NCI-H128 (cell line): ENCODE results near the gene ZNRF2.
A peak's percentile ranks its signal among the peaks of the same experiment; 100 is the strongest.
"Not testable (repeated sequence)": the region's sequence is repeated elsewhere in the genome, so short reads cannot be mapped to it uniquely, and the experiment has no call there.

Source experiments
- DNase-seq: peaks from one replicate; lab custom pipeline; 2025; ENCODE audit not compliant: unreplicated experiment; lab: John Stamatoyannopoulos, UW

Gene ZNRF2

DNA sequence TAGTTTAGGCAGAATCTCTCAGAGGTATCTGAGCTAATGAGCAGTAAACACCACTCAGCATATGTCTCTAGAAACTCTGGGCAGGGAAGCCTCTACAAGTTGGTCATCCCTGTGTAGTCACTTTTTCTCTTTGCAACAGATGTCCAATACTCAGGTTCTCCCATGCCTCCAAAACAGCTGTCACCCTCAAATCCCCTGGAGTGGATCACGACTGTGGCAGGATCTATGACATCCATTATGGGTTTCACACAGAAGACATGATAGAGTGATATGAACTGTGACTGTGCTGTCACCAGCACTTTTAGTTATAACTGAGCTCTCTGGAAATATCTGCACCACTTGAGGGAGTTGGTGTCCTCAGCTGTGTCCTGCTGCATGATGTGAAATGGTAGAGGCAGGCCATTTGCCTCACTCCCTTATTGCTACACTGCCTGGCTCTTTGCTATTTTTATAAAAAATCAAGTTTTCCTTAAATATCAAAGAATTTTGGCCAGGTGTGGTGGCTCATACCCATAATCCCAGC lies 24.1 kb upstream of the ZNRF2 start:
- DNase-seq = no peak

DNA sequence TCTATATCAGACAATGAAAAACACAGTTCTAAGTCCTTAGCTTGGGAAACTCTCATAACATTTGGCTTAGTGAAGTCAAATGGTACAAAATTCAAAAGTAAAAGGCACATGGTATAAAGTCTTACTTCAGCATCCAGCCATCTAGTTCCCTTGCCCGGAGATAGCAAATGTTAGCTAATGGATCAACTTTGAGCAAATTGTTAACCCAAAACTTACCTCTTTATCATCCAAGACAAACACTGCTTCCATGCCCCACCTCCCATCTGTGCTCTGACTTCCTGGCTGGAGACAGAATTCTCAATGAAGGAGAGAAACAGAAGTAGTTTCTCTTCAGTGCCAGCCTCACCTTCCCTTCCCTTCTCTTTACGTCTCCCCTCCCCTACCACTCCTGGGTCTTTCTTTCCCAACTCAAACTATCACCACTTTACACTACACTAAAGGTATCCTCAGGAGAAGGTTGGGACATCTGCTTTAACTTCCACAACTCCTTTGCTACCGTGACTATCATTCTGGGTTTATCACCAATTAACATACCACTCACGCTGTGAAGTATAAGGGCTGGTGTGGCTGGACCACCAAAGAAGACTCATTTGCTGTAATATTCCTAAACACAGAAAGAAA lies 21.2 kb upstream of the ZNRF2 start:
- DNase-seq = no peak

DNA sequence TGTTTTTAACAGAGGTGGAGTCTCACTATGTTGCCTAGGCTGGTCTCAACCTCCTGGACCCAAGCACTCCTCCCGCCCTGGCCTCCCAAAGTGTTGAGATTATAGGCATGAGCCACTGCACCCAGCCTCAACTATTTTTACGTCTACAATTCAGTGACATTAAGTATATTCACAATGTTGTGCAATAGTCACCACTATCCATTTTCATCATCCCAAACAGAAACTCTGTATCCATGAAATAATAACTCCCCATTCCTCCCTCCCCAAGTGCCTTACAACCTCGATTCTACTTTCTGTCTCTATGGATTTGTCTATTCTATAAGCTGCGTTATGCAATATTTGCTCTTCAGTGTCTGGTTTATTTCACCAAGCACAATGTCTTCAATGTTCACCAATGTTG lies 20.3 kb upstream of the ZNRF2 start:
- no peak for DNase-seq

DNA sequence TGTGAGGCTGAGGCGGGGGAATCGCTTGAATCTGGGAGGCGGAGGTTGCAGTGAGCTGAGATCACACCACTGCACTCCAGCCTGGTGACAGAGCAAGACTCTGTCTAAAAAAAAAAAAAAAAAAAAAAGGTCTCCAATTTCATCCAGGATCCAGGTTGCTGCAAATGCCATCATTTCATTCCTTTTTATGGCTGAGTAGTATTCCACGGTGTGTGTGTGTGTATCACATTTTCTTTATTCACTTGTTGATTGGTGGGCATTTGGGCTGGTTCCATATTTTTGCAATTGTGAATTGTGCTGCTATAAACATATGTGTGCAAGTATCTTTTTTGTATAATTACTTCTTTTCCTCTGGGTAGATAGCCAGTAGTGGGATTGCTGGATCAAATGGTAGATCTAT lies 19.2 kb upstream of the ZNRF2 start:
- DNase-seq = not testable (repeated sequence)

DNA sequence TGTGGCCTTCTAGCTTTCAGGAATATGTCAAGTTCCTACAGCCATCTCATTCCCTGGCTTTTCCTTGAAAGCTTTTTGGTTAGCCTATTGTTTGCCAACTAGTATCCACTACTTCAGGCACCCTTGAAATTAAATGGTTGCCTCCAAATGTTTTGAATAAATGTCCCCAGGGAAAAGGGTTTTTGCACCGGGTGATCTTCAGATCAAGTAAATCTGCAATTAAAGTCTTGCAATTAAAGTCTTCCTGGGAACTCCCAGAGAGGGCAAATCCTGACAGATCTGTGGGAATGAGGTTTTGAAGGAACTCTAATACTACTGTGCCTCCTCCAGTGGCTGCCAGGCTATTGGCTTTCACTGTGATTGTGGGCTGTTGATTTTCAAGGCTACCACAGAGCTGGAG lies 17.7 kb upstream of the ZNRF2 start:
- no peak for DNase-seq

DNA sequence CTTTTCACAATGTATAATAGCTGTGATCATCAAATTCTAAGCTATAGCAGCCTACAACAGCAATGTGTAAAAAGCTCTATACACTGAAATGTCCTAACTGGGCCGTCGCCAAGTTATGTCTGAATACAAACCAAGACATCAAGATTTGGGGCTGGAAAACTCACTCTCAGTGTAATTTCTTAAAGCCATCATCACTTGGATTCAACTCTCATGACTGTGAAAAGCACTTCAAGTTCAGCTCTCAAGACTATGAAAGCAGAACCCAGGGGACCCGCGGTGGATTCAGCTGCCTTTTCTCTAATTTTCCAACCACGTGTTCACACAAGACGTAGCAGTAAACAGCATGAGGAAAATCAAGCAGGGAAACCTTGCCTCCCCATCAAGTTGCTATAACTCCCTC lies 15.8 kb upstream of the ZNRF2 start:
- DNase-seq = no peak

DNA sequence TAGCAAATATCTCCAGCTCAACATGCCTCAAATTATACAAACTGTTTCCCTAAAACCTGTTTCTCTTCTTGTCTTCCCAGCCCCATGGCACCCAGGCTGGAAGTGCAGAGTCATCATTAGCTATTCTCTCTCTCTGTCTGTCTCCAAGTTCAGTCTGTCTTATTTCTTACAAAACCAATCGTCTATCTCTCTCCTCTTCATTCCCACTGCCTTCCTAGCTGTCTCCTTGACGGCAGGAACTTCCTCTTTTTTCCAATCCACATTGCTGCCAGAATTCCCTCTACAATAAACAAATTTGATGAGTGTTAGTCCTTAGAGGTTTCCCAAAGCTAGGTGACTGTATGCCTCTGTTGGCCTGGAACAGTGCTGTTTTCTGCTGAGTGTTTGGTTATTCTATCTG lies 14.9 kb upstream of the ZNRF2 start:
- no peak for DNase-seq

DNA sequence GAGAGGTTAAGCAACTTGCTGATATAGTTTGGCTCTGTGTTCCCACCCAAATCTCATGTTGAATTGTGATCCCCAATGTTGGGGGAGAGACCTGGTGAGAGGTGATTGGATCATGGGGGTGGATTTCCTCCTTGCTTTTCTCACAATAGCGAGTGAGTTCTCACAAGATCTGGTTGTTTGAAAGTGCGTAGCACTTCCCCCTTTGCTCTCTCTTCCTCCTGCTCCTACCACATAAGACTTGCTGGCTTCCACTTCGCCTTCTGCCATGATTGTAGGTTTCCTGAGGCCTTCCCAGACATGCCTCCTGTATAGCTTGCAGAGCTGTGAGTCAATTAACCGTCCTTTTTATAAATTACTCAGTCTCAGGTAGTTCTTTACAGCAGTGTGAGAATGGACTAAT lies 13.5 kb upstream of the ZNRF2 start:
- no peak for DNase-seq

DNA sequence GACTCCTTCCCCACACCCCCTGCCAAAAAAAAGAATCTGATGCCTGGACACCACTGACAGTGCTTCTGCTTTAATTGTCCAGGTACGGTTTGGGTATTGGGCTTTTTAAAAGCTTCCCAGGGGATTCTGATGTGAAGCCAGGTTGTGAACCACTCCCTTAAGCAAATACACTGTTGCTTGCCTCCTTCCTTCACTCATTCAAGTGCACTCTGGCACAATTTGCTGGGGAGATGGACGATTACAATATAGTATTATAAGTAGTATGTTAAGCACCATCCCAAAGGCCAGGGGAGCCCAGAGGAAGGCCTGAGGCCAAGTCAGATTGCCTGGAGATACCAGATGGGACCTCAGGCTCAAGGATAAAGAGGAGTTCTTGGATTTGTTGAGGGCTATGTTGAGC lies 12.3 kb upstream of the ZNRF2 start:
- DNase-seq = no peak

DNA sequence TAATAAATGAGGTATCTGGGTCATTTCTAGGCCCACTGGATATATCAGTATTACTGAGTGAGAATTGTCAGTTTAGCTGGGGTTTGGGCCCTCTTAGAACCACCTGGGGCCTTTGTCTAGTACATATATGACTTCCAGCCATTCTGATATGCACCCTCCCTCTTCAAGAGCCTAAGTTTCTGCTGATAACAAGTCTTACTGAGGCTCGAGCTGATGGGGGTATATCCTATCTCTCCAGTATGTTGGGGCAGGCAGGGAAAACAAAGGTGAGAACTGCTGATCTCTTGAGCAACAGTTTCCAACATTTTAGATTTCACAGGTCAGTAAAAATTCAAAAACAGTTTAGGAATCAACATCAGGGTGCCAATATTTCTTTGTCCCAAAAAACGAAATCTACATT lies 10.8 kb upstream of the ZNRF2 start:
- DNase-seq = no peak

DNA sequence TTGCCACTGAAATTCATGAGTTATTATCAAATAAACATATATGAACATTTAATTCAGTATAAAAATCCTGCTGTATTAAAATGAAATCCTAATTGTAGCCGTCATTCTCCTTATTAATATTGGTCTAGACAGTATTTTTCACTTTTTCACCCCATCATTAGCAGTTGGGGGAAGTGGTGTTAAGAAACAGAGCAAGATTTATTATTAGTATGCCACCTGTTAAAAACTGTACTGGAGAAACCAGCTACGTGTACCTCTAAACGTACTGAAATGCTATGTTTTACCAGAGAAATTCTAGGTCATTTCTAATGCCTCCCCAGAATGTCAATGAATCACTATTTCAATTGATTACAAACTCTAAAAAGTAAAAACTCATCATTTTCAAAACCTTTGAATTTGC lies 9.8 kb upstream of the ZNRF2 start:
- DNase-seq = no peak

DNA sequence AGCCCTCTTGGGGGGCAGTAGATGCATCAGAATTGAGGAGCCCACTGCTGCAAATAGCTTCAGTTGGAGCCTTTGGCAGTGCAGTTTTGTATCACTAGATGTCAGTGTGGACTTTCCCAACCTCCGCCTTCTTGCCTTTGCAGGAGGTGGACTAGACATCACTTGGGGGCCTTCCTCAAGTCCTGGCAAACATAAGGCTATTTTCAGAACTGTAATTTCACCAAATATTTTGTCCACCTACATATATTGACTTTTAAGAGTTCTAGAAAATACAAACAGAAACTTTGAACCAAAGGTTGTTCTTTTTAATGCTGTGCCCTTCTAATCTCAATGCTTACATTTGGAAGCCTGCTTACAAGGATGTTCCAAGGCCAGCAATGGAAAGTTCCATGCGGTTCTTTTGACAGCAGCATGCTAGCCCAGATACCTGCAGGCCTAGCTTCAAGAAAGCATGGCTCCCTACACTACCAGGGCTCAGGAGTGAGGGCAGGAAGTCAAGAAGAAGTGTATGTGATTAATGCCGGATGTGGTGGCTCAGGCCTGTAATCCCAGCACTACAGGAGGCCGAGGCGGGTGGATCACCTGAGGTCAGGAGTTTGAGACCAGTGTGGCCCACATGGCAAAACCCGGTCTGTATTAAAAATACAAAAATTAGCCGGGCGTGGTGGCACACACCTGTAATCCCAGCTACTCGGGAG lies 8.0 kb upstream of the ZNRF2 start:
- DNase-seq = no peak

DNA sequence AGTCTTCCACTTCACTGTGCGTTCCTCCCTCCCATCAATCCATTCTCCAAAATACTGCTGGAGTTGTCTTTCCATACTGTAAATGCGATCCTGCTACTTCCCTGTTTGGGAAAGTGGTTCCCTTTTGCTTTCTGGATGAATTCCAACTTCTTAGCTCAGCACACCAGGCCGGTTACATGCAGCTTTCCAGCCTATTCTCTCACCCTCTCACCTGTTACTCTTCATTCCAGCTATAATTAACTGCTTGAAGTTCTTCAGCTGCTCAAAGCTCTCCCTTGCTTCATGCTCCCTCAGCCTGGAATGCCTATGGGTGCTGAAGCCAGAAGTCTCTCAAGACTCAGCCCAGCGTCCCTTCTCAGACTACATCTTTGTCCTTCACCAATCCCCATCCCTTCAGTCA lies 6.0 kb upstream of the ZNRF2 start:
- peak; percentile 50 for DNase-seq

DNA sequence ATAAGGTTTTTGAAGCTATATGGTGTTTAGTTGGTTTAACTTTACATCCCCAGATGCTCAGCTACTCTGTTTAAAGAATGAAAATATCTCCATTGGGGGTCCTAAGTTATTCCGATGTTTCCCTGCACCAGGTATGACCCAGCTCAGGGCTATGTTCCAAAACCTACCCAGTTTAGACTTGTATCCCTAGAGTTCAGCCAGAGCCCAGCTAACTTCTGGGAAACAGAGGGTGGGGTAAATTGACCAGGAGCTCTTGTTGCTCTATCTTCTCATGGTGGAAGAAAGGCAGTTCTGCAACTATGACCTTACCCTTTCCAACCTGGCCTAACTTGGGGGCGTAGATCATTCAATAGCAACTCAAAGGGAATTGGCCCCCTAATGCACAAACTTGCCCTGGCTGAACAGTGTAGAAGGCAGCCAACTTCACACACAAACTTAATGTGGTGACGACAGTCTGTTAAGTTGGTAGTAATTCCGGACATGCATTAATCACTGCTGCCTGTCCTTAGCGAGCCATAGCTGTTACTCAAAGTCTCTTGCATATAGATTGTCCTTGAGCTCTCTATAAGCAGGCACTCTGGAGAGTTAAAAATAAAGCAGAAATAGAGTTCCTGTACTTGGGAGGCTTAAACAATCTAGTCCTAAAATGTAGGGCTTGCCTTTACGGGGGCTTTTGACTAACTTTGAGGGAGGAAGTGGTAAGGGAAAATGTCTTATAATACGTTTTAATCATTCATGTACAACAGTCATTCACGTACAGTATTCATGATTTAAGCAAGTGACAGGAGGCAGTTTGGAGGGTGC lies 5.3 kb upstream of the ZNRF2 start:
- DNase-seq = no peak

DNA sequence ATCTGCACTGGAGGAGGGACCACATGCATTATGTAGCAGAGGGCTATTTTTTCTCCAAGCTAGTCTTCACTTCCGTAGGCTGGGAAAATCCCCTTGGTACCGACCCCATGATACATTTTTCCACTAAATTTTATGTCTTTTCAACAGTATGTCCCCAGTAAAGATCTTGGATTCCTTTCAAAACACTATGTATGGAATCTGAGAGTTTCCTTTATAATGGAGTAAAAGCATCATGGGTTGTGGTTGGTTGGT lies 4.8 kb upstream of the ZNRF2 start:
- no peak for DNase-seq

DNA sequence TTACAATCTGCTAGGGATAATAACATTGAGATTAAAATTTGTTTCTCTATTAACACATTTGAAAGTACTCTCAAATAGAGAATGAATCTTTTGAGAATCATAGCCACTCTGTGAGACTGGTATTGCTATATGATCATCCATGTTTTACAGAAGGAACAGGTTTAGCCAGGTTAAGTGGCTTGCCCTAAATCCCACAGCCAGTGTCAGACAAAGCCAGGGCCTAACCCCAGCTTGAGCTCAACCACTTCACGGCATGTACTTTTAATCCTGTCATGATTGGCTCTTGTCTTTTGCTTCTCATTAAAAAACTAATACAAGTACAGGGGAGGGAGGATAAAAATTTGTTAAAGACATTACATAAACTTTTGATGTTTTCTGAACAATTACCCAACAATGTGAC lies 3.8 kb upstream of the ZNRF2 start:
- DNase-seq = no peak

DNA sequence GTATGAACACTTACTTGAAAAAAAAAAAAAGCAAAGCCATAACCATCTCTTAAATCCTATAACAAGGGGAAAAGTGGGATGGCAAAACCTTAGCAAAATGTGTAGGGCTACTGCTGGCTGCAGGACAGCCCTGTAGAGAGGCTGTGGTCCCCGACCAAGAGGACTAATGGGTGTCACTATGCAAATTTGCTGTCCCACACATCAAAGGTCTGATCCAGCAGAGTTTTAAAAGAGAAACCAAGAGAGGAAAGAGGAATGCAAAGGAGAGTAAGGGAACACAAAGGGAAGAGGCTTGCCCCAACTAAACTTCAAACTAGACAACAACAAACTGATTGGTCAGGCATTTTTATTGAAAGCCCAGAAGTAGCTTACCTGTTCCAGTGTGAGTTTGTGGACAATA lies 3.1 kb upstream of the ZNRF2 start:
- DNase-seq = no peak

DNA sequence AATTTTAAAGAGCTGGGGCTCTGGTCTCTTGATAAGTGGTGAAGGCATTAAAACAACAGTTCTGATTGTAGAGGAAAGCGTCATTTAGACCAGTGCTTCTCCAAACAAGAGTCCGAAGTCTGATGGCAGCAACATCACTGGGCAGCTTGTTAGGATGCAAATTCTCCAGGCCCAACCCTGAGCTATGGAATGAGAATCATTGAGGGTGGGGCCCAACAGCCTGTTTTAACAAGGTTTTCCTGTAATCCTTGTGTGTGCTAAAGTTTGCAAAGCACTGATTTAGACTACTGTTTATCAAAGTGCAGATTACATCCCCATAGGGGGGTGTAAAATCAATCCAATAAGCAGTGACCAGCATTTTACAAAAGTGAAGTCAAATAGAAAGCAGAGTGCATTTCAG lies 2.6 kb upstream of the ZNRF2 start:
- no peak for DNase-seq

DNA sequence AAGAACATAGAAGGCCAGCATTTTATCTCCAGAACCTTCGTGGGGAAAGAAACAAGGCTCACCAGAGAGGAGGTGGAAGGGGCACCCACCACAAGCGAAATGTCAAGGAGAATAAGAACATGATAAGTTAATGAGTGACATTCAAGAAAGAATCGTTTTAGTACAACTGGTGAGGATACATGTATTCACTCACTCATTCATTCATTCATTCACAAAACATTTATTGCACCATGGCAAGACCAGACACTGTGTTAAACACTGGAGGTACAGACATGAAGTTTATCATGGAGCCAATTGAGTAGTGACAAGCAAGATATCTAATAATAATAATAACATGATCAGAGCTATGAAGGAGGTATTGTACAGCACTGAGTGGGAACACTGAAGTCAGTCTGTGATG lies 1.7 kb upstream of the ZNRF2 start:
- DNase-seq = no peak

DNA sequence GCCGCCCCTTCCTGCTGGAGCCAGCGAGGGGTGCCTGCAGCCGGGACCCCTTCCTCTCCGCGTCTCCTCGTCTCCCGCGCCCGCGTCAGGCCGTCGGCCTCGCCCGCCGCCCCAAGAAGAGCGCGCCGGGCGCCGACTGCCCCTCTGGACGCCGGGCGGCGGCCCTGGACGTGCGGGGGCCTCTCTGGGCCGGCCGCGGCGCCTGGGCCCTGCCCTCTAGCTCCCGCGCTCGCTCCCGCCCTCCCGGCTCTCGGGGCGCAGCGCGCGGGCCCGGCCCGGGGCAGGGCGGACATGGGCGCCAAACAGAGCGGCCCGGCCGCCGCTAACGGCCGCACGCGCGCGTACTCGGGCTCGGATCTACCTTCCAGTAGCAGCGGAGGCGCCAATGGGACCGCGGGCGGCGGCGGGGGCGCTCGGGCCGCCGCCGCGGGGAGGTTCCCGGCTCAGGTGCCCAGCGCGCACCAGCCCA lies 704 bp downstream of the ZNRF2 start:
- no peak for DNase-seq

DNA sequence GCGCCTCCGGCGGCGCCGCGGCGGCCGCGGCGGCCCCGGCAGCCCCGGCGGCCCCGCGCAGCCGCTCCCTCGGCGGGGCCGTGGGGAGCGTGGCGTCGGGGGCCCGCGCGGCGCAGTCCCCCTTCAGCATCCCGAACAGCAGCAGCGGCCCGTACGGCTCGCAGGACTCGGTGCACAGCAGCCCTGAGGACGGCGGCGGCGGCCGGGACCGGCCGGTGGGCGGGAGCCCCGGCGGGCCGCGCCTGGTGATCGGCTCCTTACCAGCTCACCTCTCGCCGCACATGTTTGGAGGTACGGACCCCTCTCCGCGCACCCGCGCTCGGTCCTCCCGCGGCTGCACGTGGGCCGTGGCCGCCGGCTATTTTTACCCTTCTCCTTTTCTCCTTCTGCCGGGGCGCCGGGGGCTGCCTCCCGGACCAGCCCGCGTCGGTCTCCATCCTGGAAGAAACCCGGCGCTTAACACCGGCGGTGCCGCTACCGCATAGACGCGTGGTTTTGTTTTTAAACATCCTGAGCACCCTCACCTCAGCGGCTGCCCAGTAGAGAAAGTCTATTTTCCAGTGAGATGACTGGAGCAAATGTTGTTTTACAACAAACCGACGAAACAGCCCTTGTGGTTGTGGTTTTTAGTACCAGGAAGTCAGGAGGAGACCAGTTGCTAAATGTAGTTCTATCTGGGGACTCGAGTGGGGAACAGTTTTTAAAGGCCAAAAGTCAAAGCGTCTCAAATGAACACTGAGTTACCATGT lies 1.3 kb downstream of the ZNRF2 start:
- DNase-seq = no peak

DNA sequence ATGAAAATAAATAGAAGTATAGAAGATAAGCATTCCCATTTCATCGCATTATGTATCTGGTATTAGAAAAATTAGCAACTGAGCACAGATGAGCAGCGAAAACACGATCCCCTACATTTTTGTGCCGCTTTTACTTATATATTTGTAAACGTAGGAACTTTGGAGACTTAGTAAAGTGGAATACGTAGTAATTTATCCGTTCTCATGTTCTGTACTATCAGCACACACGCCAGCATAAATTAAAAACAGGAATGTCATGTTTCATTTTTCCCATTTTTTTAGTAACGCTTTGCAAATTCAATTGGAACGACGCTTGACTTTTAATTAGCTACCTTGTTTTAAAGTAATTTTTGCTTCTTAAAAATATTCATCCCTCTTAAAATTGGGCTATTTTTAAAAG lies 2.4 kb downstream of the ZNRF2 start:
- no peak for DNase-seq
